GM04503 (cell line): ENCODE results near the gene SELENOW.

Experiments
- DNase-seq: peaks from one replicate; pipeline ENCODE4 v3.0.0-alpha.2; 2012; ENCODE audit warnings: low read depth

Gene SELENOW

DNA sequence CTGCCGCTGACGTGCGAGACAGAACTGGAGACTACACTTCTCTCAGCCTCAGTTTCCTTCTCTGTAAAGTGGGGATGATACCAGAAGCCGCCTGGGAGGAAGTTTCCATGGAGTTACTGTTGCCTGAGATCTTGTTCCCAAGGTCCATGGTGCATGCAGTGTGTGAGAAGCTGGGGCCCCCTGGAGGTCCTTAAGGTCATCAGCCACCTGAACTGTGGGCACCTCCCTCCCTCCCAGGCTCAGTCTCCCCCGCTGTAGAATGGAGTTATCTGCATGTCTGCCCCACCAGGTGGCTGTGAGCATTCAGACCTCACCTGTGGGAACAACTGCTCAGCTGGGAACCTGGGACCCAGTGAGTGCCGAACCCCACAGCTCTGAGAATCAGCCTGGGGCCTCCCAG lies 45.9 kb downstream of the SELENOW start:
- no peak for DNase-seq

DNA sequence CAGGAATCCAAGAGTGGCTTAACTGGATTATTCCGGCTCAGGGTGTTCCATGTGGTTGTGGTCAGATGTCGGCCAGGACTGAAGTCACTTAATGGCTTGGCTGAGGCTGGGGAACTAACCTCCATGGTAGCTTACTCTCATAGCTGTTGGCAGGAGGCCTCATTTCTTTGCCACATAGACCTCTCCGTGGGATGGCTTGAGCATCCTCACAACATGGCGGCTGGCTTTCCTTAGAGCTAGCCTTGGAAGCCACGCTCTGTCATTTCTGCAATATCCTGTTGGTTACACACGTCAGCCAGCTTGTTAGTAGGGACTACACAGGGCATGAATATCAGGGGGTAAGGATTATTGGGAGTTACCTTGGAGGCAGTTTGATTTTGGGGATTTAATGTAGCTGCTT lies 48.3 kb downstream of the SELENOW start:
- DNase-seq, result no peak

DNA sequence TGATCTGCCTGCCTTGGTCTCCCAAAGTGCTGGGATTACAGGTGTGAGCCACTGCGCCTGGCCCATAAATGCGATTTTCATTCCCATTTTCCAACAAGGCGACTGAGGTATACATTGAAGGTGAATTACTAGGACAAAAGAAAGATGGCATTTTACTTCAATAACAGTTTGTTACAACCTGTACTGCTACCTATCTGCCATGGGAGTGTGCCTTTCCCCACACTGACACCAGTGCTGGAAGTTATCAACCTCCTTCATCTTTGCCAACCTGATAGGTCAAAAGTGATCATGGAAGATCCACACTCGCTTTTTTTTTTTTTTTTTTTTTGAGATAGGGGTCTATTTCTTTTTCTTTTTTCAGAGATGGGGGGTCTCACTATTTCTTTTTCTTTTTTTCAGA lies 54.2 kb downstream of the SELENOW start:
- DNase-seq, result no peak
